Measurements from ENCODE around the gene SLC7A1.

DNA sequence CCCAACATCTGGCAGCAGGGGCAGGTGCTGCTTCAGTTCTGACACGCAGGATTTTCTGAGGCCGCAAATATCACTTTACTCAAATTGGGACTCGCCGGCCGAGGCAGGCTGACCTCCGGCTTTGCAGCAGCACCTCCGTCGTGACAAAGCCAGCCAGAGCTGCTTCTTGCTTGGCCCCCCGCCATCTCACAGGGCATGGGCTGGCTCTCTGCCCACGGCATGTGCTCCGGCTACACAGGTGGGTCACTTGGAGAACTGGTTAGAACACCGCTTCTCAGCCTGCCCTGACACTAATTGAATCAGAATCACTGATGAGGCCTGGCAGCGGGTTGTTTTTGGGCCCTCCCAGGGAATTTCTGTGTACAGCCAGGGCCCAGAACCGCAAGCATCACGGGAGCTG lies 112.3 kb downstream of the SLC7A1 start:
- TF ChIP-seq, protein P1, sequence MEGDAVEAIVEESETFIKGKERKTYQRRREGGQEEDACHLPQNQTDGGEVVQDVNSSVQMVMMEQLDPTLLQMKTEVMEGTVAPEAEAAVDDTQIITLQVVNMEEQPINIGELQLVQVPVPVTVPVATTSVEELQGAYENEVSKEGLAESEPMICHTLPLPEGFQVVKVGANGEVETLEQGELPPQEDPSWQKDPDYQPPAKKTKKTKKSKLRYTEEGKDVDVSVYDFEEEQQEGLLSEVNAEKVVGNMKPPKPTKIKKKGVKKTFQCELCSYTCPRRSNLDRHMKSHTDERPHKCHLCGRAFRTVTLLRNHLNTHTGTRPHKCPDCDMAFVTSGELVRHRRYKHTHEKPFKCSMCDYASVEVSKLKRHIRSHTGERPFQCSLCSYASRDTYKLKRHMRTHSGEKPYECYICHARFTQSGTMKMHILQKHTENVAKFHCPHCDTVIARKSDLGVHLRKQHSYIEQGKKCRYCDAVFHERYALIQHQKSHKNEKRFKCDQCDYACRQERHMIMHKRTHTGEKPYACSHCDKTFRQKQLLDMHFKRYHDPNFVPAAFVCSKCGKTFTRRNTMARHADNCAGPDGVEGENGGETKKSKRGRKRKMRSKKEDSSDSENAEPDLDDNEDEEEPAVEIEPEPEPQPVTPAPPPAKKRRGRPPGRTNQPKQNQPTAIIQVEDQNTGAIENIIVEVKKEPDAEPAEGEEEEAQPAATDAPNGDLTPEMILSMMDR (conservative IDR thresholded peaks at IDR 0.05; ENCODE audit: low read depth, low read length) = no peak
- TF ChIP-seq FOS (IDR thresholded peaks at IDR 0.05; ENCODE audit: low read depth, low read length) (no peak), CHD1 (IDR thresholded peaks at IDR 0.05; ENCODE audit: low read depth, low read length) (no peak), POLR2A (IDR thresholded peaks at IDR 0.05; ENCODE audit: low read depth, low read length) (no peak)
- TF ChIP-seq, protein P2, sequence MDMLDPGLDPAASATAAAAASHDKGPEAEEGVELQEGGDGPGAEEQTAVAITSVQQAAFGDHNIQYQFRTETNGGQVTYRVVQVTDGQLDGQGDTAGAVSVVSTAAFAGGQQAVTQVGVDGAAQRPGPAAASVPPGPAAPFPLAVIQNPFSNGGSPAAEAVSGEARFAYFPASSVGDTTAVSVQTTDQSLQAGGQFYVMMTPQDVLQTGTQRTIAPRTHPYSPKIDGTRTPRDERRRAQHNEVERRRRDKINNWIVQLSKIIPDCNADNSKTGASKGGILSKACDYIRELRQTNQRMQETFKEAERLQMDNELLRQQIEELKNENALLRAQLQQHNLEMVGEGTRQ (IDR thresholded peaks at IDR 0.05; ENCODE audit: low read depth, low read length) = no peak
